HG03045 (cell line): ENCODE results near the gene DKK1.

Source experiments
- ATAC-seq: cut with Tn5 transposase; IDR thresholded peaks from one replicate; pipeline ENCODE4 v1.9.1; 2021; ENCODE audit warnings: mild to moderate bottlenecking, moderate library complexity; ENCODE audit not compliant: unreplicated experiment

DKK1 gene

DNA sequence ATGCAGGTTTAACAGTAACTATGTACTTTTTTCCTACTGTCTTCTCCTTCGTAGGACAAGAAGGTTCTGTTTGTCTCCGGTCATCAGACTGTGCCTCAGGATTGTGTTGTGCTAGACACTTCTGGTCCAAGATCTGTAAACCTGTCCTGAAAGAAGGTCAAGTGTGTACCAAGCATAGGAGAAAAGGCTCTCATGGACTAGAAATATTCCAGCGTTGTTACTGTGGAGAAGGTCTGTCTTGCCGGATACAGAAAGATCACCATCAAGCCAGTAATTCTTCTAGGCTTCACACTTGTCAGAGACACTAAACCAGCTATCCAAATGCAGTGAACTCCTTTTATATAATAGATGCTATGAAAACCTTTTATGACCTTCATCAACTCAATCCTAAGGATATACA lies 2.4 kb downstream of the DKK1 start:
- ATAC-seq: no peak

DNA sequence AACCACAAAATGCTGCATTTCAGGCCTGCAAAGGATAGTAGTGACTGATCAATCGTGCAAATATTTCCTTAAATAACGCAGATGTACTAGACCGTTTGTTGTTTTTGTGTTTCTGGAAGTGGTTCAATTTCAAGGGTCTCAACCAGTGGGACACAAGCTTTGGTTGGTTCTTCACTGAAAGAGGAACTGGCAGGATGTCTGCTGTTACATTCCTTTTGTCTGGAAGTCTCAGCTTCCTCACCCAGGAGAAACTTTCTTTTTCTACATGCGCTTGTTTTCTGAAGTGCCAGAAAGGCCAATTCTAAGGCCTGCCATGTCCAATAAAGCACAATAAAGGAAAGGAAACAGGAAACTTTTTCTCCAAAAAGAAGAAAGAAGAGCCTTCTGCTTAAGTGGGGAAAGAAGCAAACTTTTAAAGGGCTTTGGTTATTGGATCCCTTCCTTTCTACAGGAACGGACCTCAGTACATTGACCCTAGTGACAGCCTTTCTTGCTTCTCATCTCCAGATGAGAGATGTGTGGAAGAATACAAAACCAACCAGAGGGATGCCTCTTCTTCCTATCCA lies 4.1 kb downstream of the DKK1 start:
- ATAC-seq: no peak

DNA sequence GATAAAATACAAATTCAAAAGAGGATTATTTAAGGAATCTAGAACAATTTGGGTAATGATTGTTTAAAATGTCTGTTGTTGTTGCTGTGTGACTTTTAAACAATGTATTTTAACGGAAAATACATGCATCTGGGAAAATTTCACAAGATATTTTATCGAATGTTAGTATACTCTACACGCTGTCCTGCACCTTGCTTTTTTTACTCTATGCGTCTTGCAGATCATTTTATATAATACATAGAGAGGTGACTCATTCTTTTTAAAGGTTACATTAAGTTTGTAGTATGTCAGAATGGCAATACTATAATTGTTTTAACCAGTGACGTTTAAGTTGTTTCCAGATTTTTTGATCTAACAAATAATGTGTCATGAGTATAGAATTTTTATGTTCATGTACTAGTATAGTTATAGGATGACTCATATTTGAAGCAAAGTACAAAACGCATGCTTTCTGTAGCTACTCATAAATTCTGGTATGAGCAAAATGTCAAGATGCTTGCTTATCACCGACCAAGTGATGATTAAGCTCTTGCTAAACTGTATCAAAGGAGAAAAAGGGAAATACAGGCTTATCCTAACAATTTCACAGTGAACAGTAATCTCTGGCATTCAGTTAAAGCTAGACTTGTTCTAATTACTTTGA lies 4.9 kb downstream of the DKK1 start:
- no peak for ATAC-seq

DNA sequence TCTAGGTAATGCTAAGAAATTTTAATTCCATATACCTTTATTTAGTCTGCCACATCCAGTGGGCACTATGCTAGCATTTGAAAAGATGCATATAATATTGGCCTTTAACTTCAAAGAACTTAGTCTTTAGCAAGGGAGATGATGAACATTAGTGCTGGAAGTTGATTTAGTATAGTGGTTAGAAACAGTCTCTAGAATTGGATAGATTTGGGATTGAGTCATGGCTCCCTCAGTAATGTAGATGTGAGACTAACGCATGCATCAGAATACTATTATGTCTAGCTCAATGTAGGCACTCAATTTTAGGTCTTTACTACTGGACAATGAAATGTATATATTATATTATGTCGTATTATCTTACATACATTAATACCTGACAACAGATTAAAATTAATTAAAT lies 5.8 kb downstream of the DKK1 start:
- no peak for ATAC-seq

DNA sequence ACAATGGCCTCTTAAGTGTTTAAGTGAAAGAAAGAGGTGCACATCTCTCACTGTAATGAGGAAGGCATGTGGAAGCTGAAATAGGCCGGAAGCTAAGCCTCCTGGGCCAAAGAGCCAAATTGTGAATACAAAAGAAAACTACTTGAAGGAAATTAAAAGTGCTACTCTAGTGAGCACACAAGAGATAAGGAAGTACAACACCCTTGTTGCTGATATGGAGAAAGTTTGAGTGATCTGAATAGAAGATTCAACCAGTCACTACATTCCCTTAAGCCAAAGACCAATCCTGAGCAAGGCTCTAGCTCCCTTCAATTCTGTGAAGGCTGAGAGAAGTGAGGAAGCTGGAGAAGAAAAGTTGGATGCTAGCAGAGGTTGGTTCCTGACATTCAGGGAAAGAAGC lies 8.2 kb downstream of the DKK1 start:
- ATAC-seq: no peak

DNA sequence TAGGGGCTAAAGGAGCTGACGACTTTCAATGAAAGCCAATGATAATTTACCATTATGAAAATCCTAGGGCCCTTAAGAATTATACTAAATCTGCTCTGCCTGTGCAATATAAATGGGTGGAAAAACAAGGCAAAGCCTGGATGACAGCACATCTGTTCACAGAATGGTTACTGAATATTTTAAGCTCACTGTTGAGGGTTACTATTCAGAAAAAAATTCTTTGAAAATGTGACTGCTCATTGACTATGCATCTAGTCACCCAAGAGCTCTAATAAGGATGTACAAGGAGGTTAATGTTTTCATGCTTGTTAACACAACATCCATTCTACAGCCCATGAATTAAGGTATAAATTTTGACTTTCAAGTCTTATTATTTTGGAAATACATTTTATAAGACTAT lies 8.9 kb downstream of the DKK1 start:
- ATAC-seq: no peak

DNA sequence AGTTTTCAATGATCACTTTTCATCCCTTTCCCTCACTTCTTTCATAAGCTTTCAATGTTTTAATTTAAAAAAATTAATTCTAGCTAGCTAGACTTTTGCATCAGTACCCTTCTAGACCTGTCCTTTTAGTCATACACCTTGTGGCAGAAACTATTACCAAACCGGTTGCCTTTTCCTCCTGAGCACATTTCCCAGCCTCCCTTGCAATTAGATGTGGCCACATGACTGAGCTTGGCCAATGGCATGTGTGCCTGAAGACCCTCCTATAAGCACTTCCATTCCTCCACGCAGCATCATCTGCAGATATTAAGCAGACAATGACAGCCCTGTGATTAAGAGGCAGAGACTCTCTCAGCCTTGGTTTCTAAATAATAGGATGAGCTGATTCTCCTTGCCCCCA lies 12.3 kb downstream of the DKK1 start:
- no peak for ATAC-seq

DNA sequence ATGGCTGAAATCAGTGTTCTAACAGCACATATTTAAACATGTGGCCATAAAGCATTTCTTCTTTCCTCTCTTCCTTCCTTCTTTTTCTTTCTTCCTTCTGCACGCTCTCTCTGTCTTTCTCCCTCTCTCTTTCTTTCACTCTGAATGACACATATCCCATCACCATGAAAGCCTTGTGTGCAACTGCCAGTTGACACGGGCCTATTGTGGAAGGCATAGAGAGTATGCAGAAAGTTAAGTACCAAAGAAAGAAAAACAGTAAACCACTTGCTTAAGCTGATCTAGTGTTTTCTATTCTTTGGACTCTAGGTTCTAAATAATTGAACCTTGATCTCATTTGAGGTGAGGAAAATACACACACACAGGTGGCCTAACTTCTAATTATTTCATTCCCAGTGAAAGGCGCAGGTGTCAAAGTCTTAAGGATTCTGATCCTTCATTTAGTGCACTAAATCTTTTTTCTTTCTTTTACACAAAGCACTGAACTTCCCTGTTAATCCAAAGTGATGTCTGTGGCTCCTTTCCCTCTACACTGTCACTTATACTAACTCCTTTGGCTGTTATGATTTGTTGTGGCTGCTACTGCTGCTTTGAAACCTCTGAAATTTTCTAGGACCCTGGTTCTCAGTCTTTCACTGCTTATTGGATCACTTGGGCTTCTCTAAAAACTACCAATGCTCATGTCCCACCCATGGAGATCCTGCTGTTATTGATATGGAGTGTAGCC lies 17.7 kb downstream of the DKK1 start:
- no peak for ATAC-seq

DNA sequence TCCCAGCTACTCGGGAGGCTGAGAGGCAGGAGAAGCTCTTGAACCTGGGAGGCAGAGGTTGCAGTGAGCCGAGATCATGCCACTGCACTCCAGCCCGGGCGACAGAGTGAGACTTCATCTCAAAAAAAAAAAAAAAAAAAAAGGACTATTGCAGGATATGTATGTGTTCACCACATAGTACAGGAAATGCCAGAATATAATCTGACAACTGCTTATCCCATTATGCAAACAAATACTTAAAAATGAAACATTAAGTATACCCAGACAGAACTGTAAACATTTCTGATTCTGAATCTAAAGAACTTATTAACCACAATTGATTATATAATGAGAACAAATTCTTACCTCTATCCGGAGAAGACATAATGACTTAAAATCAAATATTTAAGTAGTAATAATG lies 18.7 kb downstream of the DKK1 start:
- no peak for ATAC-seq

DNA sequence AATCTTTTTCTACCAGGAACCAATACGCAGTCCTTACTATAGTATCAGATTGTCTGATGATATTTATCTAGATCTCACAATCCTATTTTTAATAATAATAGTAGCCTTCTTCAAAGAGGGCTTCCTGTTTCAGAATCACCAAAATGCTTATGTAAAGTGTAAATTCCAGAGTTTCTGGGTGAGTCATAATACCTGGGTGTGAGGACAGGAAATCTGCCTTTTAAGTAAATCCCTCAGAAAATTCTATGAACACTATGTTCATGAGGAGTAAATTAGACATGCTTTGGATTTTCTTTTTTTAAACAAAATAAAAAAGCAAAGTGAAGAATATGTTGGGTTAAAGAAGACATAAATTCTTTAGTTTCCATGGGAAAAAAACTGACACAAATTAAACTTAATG lies 20.5 kb downstream of the DKK1 start:
- ATAC-seq: no peak

DNA sequence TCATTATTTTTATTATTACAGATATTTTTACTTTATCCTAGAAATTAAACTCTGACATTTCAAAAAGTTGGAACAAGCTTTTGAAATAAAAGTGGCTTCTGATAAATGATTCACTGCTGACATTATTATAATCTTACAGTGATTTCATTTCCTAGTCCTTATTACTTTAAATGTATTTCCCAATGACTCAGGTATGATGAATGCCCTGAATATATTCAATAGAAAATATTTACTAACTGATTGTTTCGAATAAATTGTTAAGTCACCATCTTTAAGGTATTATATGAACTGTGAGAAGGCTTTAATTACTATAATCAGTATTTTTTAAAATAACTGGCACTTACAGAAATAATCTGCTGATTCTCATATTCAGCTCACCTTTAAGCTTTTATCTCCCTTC lies 21.6 kb downstream of the DKK1 start:
- no peak for ATAC-seq

DNA sequence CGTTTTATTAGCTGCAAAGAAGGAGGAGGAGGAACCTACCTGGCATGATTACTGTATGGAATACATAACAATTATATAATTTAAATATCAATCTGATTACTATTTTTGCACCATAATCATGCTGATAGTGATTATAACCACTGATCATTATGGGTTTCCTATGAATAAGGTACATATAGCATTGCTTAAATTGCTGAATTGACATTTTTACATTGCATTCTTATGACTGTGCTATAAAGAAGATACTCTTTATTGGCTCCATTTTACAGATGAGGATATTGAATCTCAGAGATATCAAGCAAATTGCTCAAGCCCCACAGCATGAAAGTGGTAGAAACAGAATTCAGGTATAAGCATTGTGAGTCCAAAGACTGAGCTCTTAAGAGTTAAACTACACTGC lies 23.1 kb downstream of the DKK1 start:
- no peak for ATAC-seq

DNA sequence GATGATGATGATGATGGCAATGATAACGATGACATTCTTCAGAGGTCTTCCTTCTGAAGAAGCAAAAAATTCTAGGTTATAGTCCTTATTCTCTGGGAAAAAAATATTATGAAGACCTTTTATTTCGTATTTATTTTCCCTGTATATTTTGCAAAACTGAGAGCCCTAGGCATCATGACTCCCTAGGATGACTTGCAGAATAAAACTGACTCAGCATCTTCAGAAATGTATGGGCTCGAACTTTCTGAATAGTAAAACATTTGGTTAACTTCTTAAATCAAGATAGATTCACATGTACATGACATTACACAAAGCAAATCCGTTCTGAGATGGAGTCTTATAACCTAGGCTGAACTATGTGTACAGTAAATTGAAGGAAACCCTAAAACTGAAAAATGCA lies 29.4 kb downstream of the DKK1 start:
- ATAC-seq: no peak

DNA sequence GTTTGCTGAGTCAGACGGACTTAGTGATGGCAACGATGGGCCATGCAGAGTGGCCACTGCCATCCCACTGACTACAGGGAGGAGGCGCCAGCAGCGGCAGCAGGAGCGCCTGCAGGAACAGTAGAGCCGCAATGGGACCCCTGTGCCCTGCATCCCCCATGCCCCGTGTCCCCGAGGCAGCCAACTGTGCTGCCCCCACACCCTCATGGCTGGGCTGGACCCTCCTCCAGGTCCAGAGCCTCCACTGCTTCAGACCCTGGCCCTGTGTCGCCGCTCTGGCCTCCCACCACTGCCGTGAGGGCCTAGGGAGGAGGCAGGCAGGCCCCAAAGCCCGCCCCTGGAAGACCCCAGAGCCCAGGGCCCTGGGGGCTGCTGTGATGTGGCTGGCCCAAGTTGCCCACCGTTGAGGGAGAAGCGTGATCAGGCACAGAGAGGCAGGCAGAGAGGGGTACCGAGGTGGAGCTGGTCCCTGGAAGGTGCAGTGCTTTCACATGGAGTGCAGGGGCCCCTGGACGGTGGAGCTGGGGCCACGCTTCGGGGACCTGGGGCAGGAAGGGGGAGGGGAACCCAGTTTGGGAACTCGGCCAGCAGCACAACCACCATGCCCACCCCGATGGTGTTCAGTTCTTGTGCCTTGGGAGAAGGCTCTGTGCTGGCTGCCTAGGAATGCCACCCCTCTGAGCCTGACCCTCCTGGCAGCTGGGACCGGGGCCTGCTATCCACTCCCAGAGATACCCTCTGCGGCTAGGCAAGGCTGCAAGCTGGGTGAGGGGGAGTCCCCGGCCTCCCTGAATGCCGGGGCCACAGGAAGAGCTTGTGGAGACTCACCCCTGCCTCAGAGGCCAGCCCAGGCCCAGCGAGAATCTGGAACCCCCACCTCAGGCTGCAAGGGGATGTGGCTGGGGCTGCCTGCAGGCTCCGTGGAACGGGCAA lies 32.6 kb downstream of the DKK1 start:
- ATAC-seq: no peak

DNA sequence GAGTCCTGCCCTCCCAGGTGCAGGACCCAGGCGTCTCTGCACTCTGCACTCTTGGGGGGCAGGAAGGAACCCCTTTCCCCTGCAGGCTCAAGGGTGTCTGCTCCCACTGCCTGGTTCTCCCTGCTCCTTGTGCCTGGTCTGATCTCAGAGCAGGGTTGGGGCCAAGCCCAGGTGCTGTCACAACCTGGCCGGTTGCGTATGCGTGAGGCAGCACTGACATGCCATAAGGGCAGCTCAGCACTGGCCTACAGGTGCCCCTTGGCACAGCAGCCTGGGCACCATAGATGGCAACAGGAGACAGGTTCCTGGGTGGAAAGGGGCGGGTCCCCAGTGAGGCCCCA lies 33.2 kb downstream of the DKK1 start:
- ATAC-seq: no peak

DNA sequence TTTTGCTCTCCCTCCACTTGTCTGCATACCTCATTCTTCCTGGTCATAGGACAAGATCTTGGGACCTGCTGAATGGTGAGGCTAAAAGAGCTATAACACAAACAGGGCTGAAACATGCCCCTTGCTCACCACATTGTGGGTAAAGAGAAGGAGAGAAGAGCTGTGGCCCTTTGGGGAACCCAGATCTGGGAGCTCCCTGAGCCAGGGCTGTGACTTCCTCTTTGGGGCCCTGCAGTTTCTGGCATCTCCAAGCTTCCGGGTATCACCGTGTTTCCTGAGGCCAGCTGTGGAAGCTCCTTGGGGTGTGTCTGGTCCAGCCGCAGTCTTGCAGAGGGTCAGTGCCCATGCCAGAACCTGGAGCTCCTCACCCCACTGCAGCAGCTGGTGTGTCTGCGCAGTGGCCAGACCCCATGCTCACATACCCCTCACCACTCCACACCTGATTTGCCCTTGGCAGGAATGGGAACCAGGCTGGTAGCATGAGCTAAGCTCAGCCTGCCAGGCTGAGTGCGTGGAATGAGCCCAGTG lies 34.0 kb downstream of the DKK1 start:
- ATAC-seq: no peak

DNA sequence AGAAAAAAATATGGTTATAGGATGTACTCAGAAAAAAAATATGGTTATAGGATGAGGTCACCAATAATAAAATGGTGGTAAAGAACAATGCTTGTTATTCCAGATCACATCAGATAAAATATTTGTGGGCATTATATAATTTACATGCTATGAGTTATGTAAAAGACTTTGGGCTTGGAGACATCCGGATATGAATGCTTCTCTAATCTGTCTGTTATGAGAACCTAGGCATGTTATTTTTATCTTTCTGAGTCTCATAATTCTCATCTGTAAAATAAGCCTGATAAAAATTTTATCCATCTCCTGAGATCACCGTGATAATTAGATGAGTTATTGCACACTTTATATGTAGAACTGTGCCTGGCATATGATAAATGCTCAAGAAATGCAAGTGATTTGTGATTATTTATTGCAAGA lies 37.8 kb downstream of the DKK1 start:
- no peak for ATAC-seq

DNA sequence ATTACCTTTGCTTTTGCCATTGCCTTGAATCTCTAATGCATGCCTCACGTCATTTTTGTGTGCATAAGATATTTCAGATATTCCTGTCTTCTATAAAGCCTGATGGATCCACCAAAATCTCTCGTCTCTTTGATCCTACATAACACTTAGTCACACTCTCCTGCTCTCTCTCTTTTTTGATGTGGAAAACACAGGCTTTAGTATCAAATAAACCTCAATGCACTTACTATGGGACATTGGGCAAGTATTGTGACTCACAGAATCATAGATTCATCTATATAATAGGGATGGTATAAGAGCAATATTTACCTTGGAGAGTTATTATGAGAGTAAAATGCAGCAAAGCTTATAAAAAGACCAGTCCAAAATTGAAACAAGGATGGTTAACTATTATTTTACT lies 39.1 kb downstream of the DKK1 start:
- ATAC-seq: no peak

DNA sequence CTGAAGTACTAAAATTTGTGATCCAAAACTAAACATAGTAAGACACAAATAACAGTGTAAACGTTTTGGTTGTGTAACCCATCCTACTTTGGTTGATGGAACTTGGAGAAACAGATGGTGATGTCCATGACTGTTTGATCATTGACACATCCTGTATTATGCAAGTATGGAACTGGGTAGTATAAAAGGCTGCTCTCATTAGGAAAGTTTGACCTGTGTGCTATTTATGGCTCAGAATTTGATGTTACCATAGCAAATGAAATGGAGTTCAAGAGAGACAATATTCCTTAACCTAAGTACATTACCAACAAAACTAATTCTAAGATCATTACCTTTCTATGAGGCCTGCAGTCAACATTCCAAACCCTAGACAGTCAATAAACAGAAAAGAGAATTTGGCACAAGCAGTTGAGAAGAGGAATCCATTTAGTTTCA lies 39.9 kb downstream of the DKK1 start:
- ATAC-seq: no peak

DNA sequence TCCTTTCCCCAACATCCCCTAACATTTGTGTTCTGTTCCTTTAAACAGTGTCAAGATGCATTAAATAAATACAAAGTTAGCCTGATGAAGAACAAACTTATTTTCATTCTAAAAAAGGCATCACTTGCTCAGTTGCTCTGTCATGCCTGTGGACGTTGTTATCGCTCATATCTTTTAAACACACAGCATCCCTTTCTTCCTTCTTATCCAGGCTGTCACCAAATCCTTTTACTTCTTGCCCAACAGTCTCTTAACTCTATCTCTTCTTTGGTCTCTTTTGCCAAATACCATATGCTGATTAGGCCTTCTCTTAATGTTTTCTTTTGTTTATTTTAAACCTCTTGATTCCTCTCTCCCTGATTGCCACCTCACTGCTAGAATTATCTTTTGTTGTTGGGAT lies 43.9 kb downstream of the DKK1 start:
- ATAC-seq: no peak

DNA sequence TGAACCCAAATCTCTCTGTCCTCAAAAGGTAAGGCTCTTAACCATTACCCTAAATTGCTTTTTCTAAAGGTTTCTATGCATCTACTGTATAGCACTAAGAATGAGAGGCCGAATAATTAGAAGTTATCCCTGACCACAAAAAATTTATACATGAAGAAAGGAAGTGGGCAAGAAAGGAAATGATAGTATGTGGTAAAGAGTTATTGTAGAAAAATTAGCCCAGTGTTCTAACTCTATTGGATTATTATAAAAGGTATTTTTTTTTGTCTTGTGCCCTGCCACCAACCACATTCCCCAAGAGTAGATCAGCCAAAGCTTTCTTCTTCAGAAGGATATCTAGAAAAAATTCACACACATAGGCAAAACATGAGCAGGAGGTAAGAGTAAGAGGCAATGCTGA lies 45.4 kb downstream of the DKK1 start:
- ATAC-seq: no peak
